Loucy (cell line): ENCODE measurements around the gene HPS3.

Source experiments
- CTCF ChIP-seq: fragments of 200-600 bp; sonication (generic); conservative IDR thresholded peaks from 2 replicates; pipeline ENCODE4 v1.5.1; 2014; ENCODE audit warnings: mild to moderate bottlenecking, antibody characterized with exemption, low read length
- EZH2phosphoT487 ChIP-seq: fragments of 200-600 bp; IDR thresholded peaks from 2 replicates; pipeline ENCODE4 v1.6.1; 2018; ENCODE audit warnings: antibody characterized with exemption, mild to moderate bottlenecking, moderate library complexity, borderline replicate concordance

- TF ChIP-seq CTCF (no peak), EZH2phosphoT487 (no peak)
These were observed 22.4 kb downstream of the HPS3 start for GRCh38 chr3:149151843-149152242.
